ENCODE results near the gene ABCA7. TPM values are rescaled to one million over a fixed set of nuclear protein-coding genes. Genes with fewer than 3 reads are reported as not detected.

ABCA7 gene, protein sequence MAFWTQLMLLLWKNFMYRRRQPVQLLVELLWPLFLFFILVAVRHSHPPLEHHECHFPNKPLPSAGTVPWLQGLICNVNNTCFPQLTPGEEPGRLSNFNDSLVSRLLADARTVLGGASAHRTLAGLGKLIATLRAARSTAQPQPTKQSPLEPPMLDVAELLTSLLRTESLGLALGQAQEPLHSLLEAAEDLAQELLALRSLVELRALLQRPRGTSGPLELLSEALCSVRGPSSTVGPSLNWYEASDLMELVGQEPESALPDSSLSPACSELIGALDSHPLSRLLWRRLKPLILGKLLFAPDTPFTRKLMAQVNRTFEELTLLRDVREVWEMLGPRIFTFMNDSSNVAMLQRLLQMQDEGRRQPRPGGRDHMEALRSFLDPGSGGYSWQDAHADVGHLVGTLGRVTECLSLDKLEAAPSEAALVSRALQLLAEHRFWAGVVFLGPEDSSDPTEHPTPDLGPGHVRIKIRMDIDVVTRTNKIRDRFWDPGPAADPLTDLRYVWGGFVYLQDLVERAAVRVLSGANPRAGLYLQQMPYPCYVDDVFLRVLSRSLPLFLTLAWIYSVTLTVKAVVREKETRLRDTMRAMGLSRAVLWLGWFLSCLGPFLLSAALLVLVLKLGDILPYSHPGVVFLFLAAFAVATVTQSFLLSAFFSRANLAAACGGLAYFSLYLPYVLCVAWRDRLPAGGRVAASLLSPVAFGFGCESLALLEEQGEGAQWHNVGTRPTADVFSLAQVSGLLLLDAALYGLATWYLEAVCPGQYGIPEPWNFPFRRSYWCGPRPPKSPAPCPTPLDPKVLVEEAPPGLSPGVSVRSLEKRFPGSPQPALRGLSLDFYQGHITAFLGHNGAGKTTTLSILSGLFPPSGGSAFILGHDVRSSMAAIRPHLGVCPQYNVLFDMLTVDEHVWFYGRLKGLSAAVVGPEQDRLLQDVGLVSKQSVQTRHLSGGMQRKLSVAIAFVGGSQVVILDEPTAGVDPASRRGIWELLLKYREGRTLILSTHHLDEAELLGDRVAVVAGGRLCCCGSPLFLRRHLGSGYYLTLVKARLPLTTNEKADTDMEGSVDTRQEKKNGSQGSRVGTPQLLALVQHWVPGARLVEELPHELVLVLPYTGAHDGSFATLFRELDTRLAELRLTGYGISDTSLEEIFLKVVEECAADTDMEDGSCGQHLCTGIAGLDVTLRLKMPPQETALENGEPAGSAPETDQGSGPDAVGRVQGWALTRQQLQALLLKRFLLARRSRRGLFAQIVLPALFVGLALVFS (N-terminal part only)
- 100 to 1,000 TPM in 2 of 3 donors, 10 to 100 TPM in 1; 73.3 to 149 (median 121) TPM for total RNA-seq
- 88.4 TPM for total RNA-seq (2013)

DNA sequence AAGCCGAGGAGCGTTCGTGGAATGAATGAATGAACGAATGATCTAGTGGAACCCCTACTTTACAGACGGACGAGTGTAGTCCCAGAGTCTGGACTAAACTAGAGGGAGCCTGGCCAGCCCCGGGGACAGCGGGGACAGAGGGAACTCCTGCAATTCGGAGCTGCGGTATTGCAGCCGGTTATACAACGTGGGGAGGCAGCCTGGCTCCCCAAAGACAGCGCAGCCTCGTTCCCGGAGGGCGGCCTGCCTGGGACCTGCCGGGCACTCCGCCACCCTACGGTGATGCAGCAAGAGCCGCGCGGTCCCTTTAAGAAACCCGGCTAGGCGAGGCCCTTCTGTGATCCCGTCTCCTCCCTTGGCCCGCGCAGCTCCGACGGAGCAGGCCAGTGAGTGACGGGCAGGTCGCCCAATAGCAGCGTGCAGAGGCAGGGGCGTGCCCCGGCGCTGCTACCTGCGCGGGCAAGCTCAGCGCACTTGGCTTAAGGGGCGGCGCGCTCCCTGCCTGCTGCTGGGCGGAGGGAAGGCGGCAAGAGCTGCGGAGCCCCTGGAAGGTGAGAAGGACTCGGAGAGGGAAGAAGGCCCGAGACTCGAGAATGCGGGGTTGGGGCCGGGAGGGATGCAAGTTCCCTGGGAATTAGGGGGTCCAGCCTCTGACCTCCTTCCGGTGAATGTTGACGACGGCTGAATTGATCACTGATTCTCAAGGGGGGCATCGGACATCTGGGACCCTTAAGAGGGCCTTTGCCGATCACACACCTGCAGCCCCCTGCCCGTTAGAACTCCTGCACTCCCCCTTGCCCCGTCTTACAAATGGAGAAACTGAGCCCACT, at the start of gene ABCA7:
Gene ABCA7 (plus strand): TSS at position 462 of the 830 bp plus-strand sequence. CDS start 1,255 bp downstream, outside the sequence.
- H3K36me3 ChIP-seq (ENCODE audit: control insufficient read depth, insufficient read depth, low read length) = peaks cover 43% of the 10 kb centered on the region
- peak within 1 kb of the TSS; percentile 34 for H3K27ac ChIP-seq (ENCODE audit: low read length)
- peaks cover 39 to 53% of the 10 kb centered on the region in 2 donors for H3K4me1 Mint-ChIP-seq
- H3K27ac Mint-ChIP-seq = peak within 1 kb of the TSS; percentile 85 to 92
- H3K36me3 Mint-ChIP-seq = no peaks in the 10 kb centered on the region
- H3K27me3 ChIP-seq (ENCODE audit: control insufficient read depth, insufficient read depth, low read length) = no peaks in the 10 kb centered on the region
- peak within 1 kb of the TSS; percentile 83 for H3K4me3 ChIP-seq (ENCODE audit: low read length)
- WGBS (ENCODE audit: insufficient coverage) = 3% methylated on average over 56 of the region's 56 CpGs
- H3K4me1 ChIP-seq (ENCODE audit: control insufficient read depth, insufficient read depth, low read length) = peaks cover 65% of the 10 kb centered on the region
- H3K9me3 Mint-ChIP-seq = no peaks in the 10 kb centered on the region
- peak; percentile 99 for DNase-seq
- TF ChIP-seq, protein P1, sequence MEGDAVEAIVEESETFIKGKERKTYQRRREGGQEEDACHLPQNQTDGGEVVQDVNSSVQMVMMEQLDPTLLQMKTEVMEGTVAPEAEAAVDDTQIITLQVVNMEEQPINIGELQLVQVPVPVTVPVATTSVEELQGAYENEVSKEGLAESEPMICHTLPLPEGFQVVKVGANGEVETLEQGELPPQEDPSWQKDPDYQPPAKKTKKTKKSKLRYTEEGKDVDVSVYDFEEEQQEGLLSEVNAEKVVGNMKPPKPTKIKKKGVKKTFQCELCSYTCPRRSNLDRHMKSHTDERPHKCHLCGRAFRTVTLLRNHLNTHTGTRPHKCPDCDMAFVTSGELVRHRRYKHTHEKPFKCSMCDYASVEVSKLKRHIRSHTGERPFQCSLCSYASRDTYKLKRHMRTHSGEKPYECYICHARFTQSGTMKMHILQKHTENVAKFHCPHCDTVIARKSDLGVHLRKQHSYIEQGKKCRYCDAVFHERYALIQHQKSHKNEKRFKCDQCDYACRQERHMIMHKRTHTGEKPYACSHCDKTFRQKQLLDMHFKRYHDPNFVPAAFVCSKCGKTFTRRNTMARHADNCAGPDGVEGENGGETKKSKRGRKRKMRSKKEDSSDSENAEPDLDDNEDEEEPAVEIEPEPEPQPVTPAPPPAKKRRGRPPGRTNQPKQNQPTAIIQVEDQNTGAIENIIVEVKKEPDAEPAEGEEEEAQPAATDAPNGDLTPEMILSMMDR (IDR thresholded peaks at IDR 0.05) = no peak
- no peaks in the 10 kb centered on the region for H3K27me3 Mint-ChIP-seq (ENCODE audit: low read depth in 2 of 2)
- ATAC-seq = peak; percentile 95 to 98 (median 96)
- intact Hi-C loops (cut with micrococcal nuclease) = loop anchor here (2.0 kb wide), 1 partner anchor 19 kb away; the partner anchor contains the start of genes RNU6-2 and TMEM259
- H3K9me3 ChIP-seq (ENCODE audit: control insufficient read depth, insufficient read depth, low read length) = no peaks in the 10 kb centered on the region
- H3K4me3 Mint-ChIP-seq = peak within 1 kb of the TSS; percentile 98

DNA sequence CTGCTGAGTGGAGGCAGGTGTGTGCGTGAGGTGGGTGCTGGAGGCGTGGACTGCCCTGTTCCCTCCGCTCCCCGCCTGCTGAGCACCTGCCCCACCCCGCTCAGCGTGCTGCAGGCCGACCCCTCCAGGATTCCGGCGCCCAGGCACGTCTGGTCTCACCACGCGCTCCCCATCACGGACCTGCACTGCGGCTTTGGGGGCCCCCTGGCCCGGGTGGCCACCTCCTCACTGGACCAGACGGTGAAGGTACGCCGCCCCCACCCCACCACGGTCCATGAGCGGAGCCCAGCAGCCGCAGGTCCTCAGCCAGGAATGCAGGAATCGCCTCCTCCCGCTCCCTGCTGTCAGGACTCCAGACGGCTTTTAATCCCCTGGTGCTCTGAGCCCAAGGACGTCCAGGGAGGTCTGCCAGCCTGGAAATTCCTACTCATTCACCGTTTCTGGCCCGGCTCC, 49.8 kb upstream of the ABCA7 start:
- WGBS (ENCODE audit: insufficient coverage) = 94% methylated on average over 27 of the region's 27 CpGs

DNA sequence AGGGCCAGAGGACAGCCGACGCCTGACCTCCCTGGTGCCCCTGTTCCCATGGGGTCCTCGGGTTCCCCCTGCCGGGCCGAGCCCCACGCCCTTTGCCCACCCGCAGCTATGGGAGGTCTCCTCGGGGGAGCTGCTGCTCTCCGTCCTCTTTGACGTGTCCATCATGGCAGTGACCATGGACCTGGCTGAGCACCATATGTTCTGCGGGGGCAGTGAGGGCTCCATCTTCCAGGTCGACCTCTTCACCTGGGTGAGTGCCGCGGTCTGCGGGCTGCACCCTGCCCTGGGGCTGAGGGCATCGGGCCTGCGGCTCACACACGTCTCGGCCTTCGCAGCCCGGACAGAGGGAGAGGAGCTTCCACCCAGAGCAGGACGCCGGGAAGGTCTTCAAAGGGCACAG, 49.2 kb upstream of the ABCA7 start:
- Mint-ChIP-seq H3K4me3 (no peak overlapping the region), H3K27me3 (ENCODE audit: low read depth in 2 of 2) (no peaks in the 10 kb centered on the region), H3K4me1 (peaks cover 0 to 10% of the 10 kb centered on the region in 2 donors), H3K36me3 (no peaks in the 10 kb centered on the region), H3K27ac (peak overlapping the region in 1 of 2 donors; percentile 47), H3K9me3 (no peaks in the 10 kb centered on the region)
- Histone ChIP-seq H3K4me1 (ENCODE audit: control insufficient read depth, insufficient read depth, low read length) (peaks cover 18% of the 10 kb centered on the region), H3K4me3 (ENCODE audit: low read length) (no peak overlapping the region), H3K27me3 (ENCODE audit: control insufficient read depth, insufficient read depth, low read length) (no peaks in the 10 kb centered on the region), H3K36me3 (ENCODE audit: control insufficient read depth, insufficient read depth, low read length) (peaks cover 16% of the 10 kb centered on the region), H3K27ac (ENCODE audit: low read length) (no peak overlapping the region), H3K9me3 (ENCODE audit: control insufficient read depth, insufficient read depth, low read length) (no peaks in the 10 kb centered on the region)
- intact Hi-C loops (cut with micrococcal nuclease) = no loop called here
- WGBS (ENCODE audit: insufficient coverage) = 98% methylated on average over 23 of the region's 23 CpGs
- ATAC-seq (no peak), DNase-seq (no peak)
- TF ChIP-seq, protein P1 (IDR thresholded peaks at IDR 0.05) = no peak

More for the DNA sequence above, 49.8 kb upstream of the ABCA7 start:
- intact Hi-C loops (cut with micrococcal nuclease) = no loop called here
- peak in 1 of 2 donors; percentile 7 for DNase-seq
- Histone ChIP-seq H3K4me1 (ENCODE audit: control insufficient read depth, insufficient read depth, low read length) (peaks cover 18% of the 10 kb centered on the region), H3K27ac (ENCODE audit: low read length) (no peak overlapping the region), H3K9me3 (ENCODE audit: control insufficient read depth, insufficient read depth, low read length) (no peaks in the 10 kb centered on the region), H3K4me3 (ENCODE audit: low read length) (no peak overlapping the region), H3K27me3 (ENCODE audit: control insufficient read depth, insufficient read depth, low read length) (no peaks in the 10 kb centered on the region), H3K36me3 (ENCODE audit: control insufficient read depth, insufficient read depth, low read length) (peaks cover 16% of the 10 kb centered on the region)
- Mint-ChIP-seq H3K27me3 (ENCODE audit: low read depth in 2 of 2) (no peaks in the 10 kb centered on the region), H3K4me3 (no peak overlapping the region), H3K36me3 (no peaks in the 10 kb centered on the region), H3K27ac (peak overlapping the region in 1 of 2 donors; percentile 47), H3K4me1 (peaks cover 2 to 11% of the 10 kb centered on the region in 2 donors), H3K9me3 (no peaks in the 10 kb centered on the region)
- no peak for ATAC-seq
- TF ChIP-seq, protein P1 (IDR thresholded peaks at IDR 0.05) = no peak
